ENCODE data around the gene DNAJC15. TPM values are rescaled to one million over a fixed set of nuclear protein-coding genes. Genes with fewer than 3 reads are reported as not detected.

DNAJC15 gene
- total and polyA plus RNA-seq, 11 donors = 12.8 to 39.2 (median 25.9) TPM

- Histone ChIP-seq H3K36me3 (no peaks in the 10 kb centered on the region), H3K27ac (peak overlapping the region in 10 of 12 donors; percentile 16 to 69 (median 60)), H3K9me3 (no peaks in the 10 kb centered on the region), H3K4me1 (peaks cover 0 to 24% (median 10%) of the 10 kb centered on the region in 12 donors), H3K4me3 (peak overlapping the region in 1 of 12 donors; percentile 9), H3K27me3 (no peaks in the 10 kb centered on the region)
- peak; percentile 86 to 89 (median 88) for ATAC-seq
- TF ChIP-seq POLR2A (IDR thresholded peaks at IDR 0.05) = no peak
- no peak for TF ChIP-seq CTCF (IDR thresholded peaks at IDR 0.05)
- 22 to 30% (median 23%) methylated on average over 3 of the region's 3 CpGs for WGBS, 4 donors
- intact Hi-C loops (cut with DNase I) = loop anchor here in 1 of 10 donors (5.0 kb wide), 1 partner anchor 41 kb away; no protein-coding TSS in a partner anchor
- peak in 1 of 5 donors; percentile 14 for DNase-seq
Measured at GRCh38 chr13:43127827-43128226, 104.4 kb downstream of the DNAJC15 start.

- no peak for ATAC-seq
- WGBS, 4 donors = 69 to 76% (median 73%) methylated on average over 21 of the region's 21 CpGs
- no peaks in the 10 kb centered on the region for H3K9me3 ChIP-seq
Measured at GRCh38 chr13:43128504-43128961, 105.1 kb downstream of the DNAJC15 start.

GRCh38 chr13:43129066-43129465, 105.7 kb downstream of the DNAJC15 start:
- no peak for TF ChIP-seq CTCF (IDR thresholded peaks at IDR 0.05)
- no peak for TF ChIP-seq POLR2A (IDR thresholded peaks at IDR 0.05)

More at GRCh38 chr13:43128504-43128961, 105.1 kb downstream of the DNAJC15 start:
- DNase-seq = peak in 2 of 5 donors; percentile 24 to 32
- TF ChIP-seq POLR2A (IDR thresholded peaks at IDR 0.05) = no peak
- TF ChIP-seq CTCF (IDR thresholded peaks at IDR 0.05) = no peak
- Histone ChIP-seq H3K4me3 (peak overlapping the region in 5 of 12 donors; percentile 16 to 28 (median 23)), H3K36me3 (no peaks in the 10 kb centered on the region), H3K27me3 (no peaks in the 10 kb centered on the region), H3K4me1 (peaks cover 0 to 24% (median 10%) of the 10 kb centered on the region in 12 donors), H3K27ac (peak overlapping the region in 5 of 12 donors; percentile 36 to 66 (median 56))
- intact Hi-C loops (cut with DNase I) = loop anchor here in 1 of 10 donors (5.0 kb wide), 1 partner anchor 41 kb away; no protein-coding TSS in a partner anchor

GRCh38 chr13:43129511-43130110, 106.2 kb downstream of the DNAJC15 start:
- Histone ChIP-seq H3K36me3 (no peaks in the 10 kb centered on the region), H3K27me3 (peaks cover 0 to 3% (median 0%) of the 10 kb centered on the region in 9 donors), H3K27ac (no peak overlapping the region), H3K9me3 (no peaks in the 10 kb centered on the region), H3K4me1 (peaks cover 0 to 24% (median 10%) of the 10 kb centered on the region in 12 donors), H3K4me3 (no peak overlapping the region)
- intact Hi-C loops (cut with DNase I) = loop anchor here in 9 of 10 donors (2.0 to 10.0 kb wide), 11 partner anchors 42 to 535 kb away; no protein-coding TSS in a partner anchor
- DNase-seq (no peak), ATAC-seq (no peak)
- TF ChIP-seq POLR2A (IDR thresholded peaks at IDR 0.05) = no peak
- TF ChIP-seq CTCF (IDR thresholded peaks at IDR 0.05) = no peak
- WGBS, 4 donors = 51 to 59% (median 55%) methylated on average over 3 of the region's 3 CpGs

More at GRCh38 chr13:43129066-43129465, 105.7 kb downstream of the DNAJC15 start:
- Histone ChIP-seq H3K27ac (no peak overlapping the region), H3K9me3 (no peaks in the 10 kb centered on the region), H3K4me1 (peaks cover 0 to 24% (median 10%) of the 10 kb centered on the region in 12 donors), H3K36me3 (no peaks in the 10 kb centered on the region), H3K27me3 (no peaks in the 10 kb centered on the region), H3K4me3 (peak overlapping the region in 1 of 12 donors; percentile 27)
- intact Hi-C loops (cut with DNase I) = loop anchor here in 1 of 10 donors (5.0 kb wide), 1 partner anchor 42 kb away; no protein-coding TSS in a partner anchor
- ATAC-seq = no peak
- no peak for DNase-seq
- 76 to 83% (median 80%) methylated on average over 8 of the region's 8 CpGs for WGBS, 4 donors

Data from heart left ventricle (tissue), 16 donors.